Measurements from ENCODE around the gene SSBP3.

SSBP3 gene

GRCh38 chr1:54309631-54310366 lies 96.4 kb downstream of the SSBP3 start:
- no peak for DNase-seq
- no peak for TF ChIP-seq CTCF (IDR thresholded peaks at IDR 0.05)
- H3K36me3 ChIP-seq, result no peaks in the 10 kb centered on the region
- peak overlapping the region; percentile 52 to 55 for H3K27ac ChIP-seq
- no peaks in the 10 kb centered on the region for H3K9me3 ChIP-seq
- peaks cover 0 to 84% (median 36%) of the 10 kb centered on the region in 4 donors for H3K4me1 ChIP-seq
- H3K27me3 ChIP-seq, result no peaks in the 10 kb centered on the region
- intact Hi-C loops (cut with DNase I; ENCODE audit: low total_unique reads), result no loop called here
- H3K4me3 ChIP-seq, result no peak overlapping the region

- peaks cover 0 to 61% (median 28%) of the 10 kb centered on the region in 4 donors for H3K4me1 ChIP-seq
- intact Hi-C loops (cut with DNase I; ENCODE audit: low total_unique reads), result no loop called here
- TF ChIP-seq CTCF (IDR thresholded peaks at IDR 0.05), result no peak
- no peak overlapping the region for H3K27ac ChIP-seq
- no peaks in the 10 kb centered on the region for H3K9me3 ChIP-seq
- no peak overlapping the region for H3K4me3 ChIP-seq
- H3K36me3 ChIP-seq, result no peaks in the 10 kb centered on the region
- DNase-seq, result no peak
- H3K27me3 ChIP-seq, result no peaks in the 10 kb centered on the region
Observed at GRCh38 chr1:54307305-54307704, 98.9 kb downstream of the SSBP3 start.

- Histone ChIP-seq H3K9me3 (no peaks in the 10 kb centered on the region), H3K27me3 (no peaks in the 10 kb centered on the region), H3K4me3 (no peak overlapping the region), H3K27ac (no peak overlapping the region), H3K4me1 (peaks cover 0 to 48% (median 27%) of the 10 kb centered on the region in 4 donors), H3K36me3 (no peaks in the 10 kb centered on the region)
- TF ChIP-seq CTCF (IDR thresholded peaks at IDR 0.05), result no peak
- no peak for DNase-seq
- intact Hi-C loops (cut with DNase I; ENCODE audit: low total_unique reads), result no loop called here
Observed at GRCh38 chr1:54305906-54306514, 100.2 kb downstream of the SSBP3 start.

- Histone ChIP-seq H3K9me3 (no peaks in the 10 kb centered on the region), H3K4me1 (peaks cover 0 to 41% (median 20%) of the 10 kb centered on the region in 4 donors), H3K36me3 (no peaks in the 10 kb centered on the region), H3K27ac (no peak overlapping the region), H3K4me3 (no peak overlapping the region), H3K27me3 (no peaks in the 10 kb centered on the region)
- no peak for DNase-seq
- intact Hi-C loops (cut with DNase I; ENCODE audit: low total_unique reads), result no loop called here
- TF ChIP-seq CTCF (IDR thresholded peaks at IDR 0.05), result no peak
Observed at GRCh38 chr1:54304518-54304917, 101.7 kb downstream of the SSBP3 start.

GRCh38 chr1:54302951-54303843 lies 103.0 kb downstream of the SSBP3 start:
- no peaks in the 10 kb centered on the region for H3K36me3 ChIP-seq
- no peak overlapping the region for H3K27ac ChIP-seq
- no peaks in the 10 kb centered on the region for H3K9me3 ChIP-seq
- no peak for TF ChIP-seq CTCF (IDR thresholded peaks at IDR 0.05)
- peaks cover 0 to 43% (median 26%) of the 10 kb centered on the region in 4 donors for H3K4me1 ChIP-seq
- H3K27me3 ChIP-seq, result no peaks in the 10 kb centered on the region
- intact Hi-C loops (cut with DNase I; ENCODE audit: low total_unique reads), result no loop called here
- no peak for DNase-seq
- no peak overlapping the region for H3K4me3 ChIP-seq

Measured in tibial artery (tissue), 4 donors.